ENCODE data around the gene RABL6.

GRCh38 chr9:136808075-136808805, 492 bp downstream of the RABL6 start:
- TF ChIP-seq REST (IDR thresholded peaks at IDR 0.05; ENCODE audit: insufficient read depth in 1 of 2, low read depth in 2 of 2, low read length in 2 of 2), result no peak
- TF ChIP-seq POLR2AphosphoS5 (IDR thresholded peaks at IDR 0.05; ENCODE audit: low read depth, low read length), result no peak

Measured in PFSK-1 (cell line).